Aorta (tissue), 5 donors: ENCODE results near the gene SLC39A5. TPM values are rescaled to one million over a fixed set of nuclear protein-coding genes. Genes with fewer than 3 reads are reported as not detected.

Source experiments
- ATAC-seq: fragments of 200-7000 bp; cut with Tn5 transposase; one replicate; pipeline ENCODE4 v1.9.1; 2022; ENCODE audit warnings: moderate library complexity; ENCODE audit not compliant: low FRiP score
- DNase-seq, 2 donors: peaks; one replicate each; pipeline ENCODE4 v3.0.0-alpha.2; 2020
- H3K27ac ChIP-seq, 2 donors: one replicate each; pipeline ENCODE4 v1.5.1; 2013; ENCODE audit warnings: low read length in 2 of 2, mild to moderate bottlenecking in 2 of 2, moderate library complexity in 2 of 2, control low read depth in 1 of 2, inconsistent platforms in 1 of 2, low read depth in 1 of 2
- H3K27me3 ChIP-seq, 2 donors: one replicate each; pipeline ENCODE4 v1.6.1; 2013; ENCODE audit warnings: control low read depth in 1 of 2, low read length in 1 of 2, mild to moderate bottlenecking in 1 of 2, moderate library complexity in 1 of 2; ENCODE audit not compliant: insufficient read depth in 2 of 2, control insufficient read depth in 1 of 2
- H3K36me3 ChIP-seq, 2 donors: one replicate each; pipeline ENCODE4 v1.6.1; 2013; ENCODE audit warnings: control low read depth in 1 of 2, low read length in 1 of 2, mild to moderate bottlenecking in 1 of 2; ENCODE audit not compliant: insufficient read depth in 2 of 2, control insufficient read depth in 1 of 2
- H3K4me1 ChIP-seq, 2 donors: one replicate each; pipeline ENCODE4 v1.6.1; 2013; ENCODE audit warnings: low read length in 2 of 2, control low read depth in 1 of 2, mild to moderate bottlenecking in 1 of 2, moderate library complexity in 1 of 2; ENCODE audit not compliant: insufficient read depth in 2 of 2, control insufficient read depth in 1 of 2
- H3K4me3 ChIP-seq, 2 donors: one replicate each; pipeline ENCODE4 v1.5.1; 2013; ENCODE audit warnings: low read length in 2 of 2, control low read depth in 1 of 2, mild to moderate bottlenecking in 1 of 2
- H3K9me3 ChIP-seq: one replicate; pipeline ENCODE4 v1.6.1; 2013; ENCODE audit warnings: mild to moderate bottlenecking, low read length; ENCODE audit not compliant: control insufficient read depth
- WGBS, 2 donors: extraction: QIAGEN DNeasy Blood & Tissue Kit; methylation state at CpG; one replicate each; pipeline ENCODE4 v1.1.7; 2013; 5-methylcytosine and 5-hydroxymethylcytosine counted together
- intact Hi-C, 2 donors: fragments of 100-400 bp; cut with DNase I; formaldehyde crosslinking; loops; one replicate each; pipeline versions ENCODE4 v1.14.2 to v1.15.0; 2022
- polyA plus RNA-seq, 2 donors: library from polyadenylated mRNA; stranded (reverse); fragments of 200-250 nt; gene quantifications; one replicate each; pipeline ENCODE4 v1.2.3, GENCODE V29; 2013
- total RNA-seq, 2 donors: library from RNA; stranded (reverse); fragmentation: NEBNext Ultra II Directional; extraction: Animal tissue kit (Norgen Biotek cat#: 25700); gene quantifications; one replicate each; pipeline ENCODE4 v1.2.1, GENCODE V29; 2021
- donor health status: healthy with polysubstance abuse.
- donor health status: Bipolar disorder and iron deficiency.
- donor health status: DM: no; HTN: no; CAD: no.
- donor health status: DM: no; HTN: no; CAD: no.
- donor health status: DM: yes; HTN: yes; CAD: no.

The SLC39A5 gene
- total and polyA plus RNA-seq, 4 donors: 1.1 to 21.4 TPM; not detected in 2

GRCh38 chr12:56286044-56286830, 56.4 kb downstream of the SLC39A5 start:
- Histone ChIP-seq H3K27ac (no peak overlapping the region), H3K4me3 (no peak overlapping the region), H3K9me3 (no peaks in the 10 kb centered on the region), H3K27me3 (no peaks in the 10 kb centered on the region), H3K36me3 (peaks cover 5 to 8% of the 10 kb centered on the region in 2 donors), H3K4me1 (peaks cover 0 to 2% of the 10 kb centered on the region in 2 donors)
- intact Hi-C loops: no loop called here
- ATAC-seq (no peak), DNase-seq (no peak)
- 65 to 73% methylated on average over 4 of the region's 4 CpGs for WGBS, 2 donors

Other genes starting within 250 kb of the SLC39A5 start
- gene SUOX, start 232.8 kb upstream of the SLC39A5 start, total RNA-seq: 10 to 100 TPM; 17.7 to 18.3 TPM
- 10 to 100 TPM in 1 of 2 donors, 1 to 10 TPM in 1; 6.4 to 17.6 TPM for gene SUOX, start 232.8 kb upstream of the SLC39A5 start, polyA plus RNA-seq
- gene IKZF4, start 209.0 kb upstream of the SLC39A5 start, total RNA-seq: 10 to 100 TPM in 1 of 2 donors, 1 to 10 TPM in 1; 9.8 to 12.2 TPM
- 1 to 10 TPM; 1.8 to 5.3 TPM for gene IKZF4, start 209.0 kb upstream of the SLC39A5 start, polyA plus RNA-seq
- 10 to 100 TPM; 40.5 to 69.1 TPM for gene RPS26, start 188.1 kb upstream of the SLC39A5 start, total RNA-seq
- 1,000 to 10,000 TPM in 1 of 2 donors, 100 to 1,000 TPM in 1; 973 to 1,454 TPM for gene RPS26, start 188.1 kb upstream of the SLC39A5 start, polyA plus RNA-seq
- 1 to 10 TPM; 3.2 to 5.1 TPM for gene ERBB3, start 149.9 kb upstream of the SLC39A5 start, total RNA-seq
- 1 to 10 TPM in 1 of 2 donors, under 1 TPM in 1; 0.23 to 9.6 TPM for gene ERBB3, start 149.9 kb upstream of the SLC39A5 start, polyA plus RNA-seq
- gene PA2G4, start 125.5 kb upstream of the SLC39A5 start, total RNA-seq: 10 to 100 TPM; 59.9 to 63.5 TPM
- 10 to 100 TPM; 79.6 to 80.8 TPM for gene PA2G4, start 125.5 kb upstream of the SLC39A5 start, polyA plus RNA-seq
- 1,000 to 10,000 TPM; 2,225 to 2,370 TPM for gene RPL41, start 113.4 kb upstream of the SLC39A5 start, total RNA-seq
- gene RPL41, start 113.4 kb upstream of the SLC39A5 start, polyA plus RNA-seq: 1,000 to 10,000 TPM; 5,850 to 7,278 TPM
- 1 to 10 TPM; 8.9 to 9.6 TPM for gene ZC3H10, start 111.8 kb upstream of the SLC39A5 start, total RNA-seq
- gene ZC3H10, start 111.8 kb upstream of the SLC39A5 start, polyA plus RNA-seq: 1 to 10 TPM; 1.8 to 3.1 TPM
- gene ESYT1, start 101.8 kb upstream of the SLC39A5 start, total RNA-seq: 100 to 1,000 TPM; 103 to 106 TPM
- 10 to 100 TPM; 27.0 to 54.6 TPM for gene ESYT1, start 101.8 kb upstream of the SLC39A5 start, polyA plus RNA-seq
- 10 to 100 TPM; 30.2 to 34.2 TPM for gene MYL6B, start 77.5 kb upstream of the SLC39A5 start, total RNA-seq
- 100 to 1,000 TPM in 1 of 2 donors, 10 to 100 TPM in 1; 66.6 to 101 TPM for gene MYL6B, start 77.5 kb upstream of the SLC39A5 start, polyA plus RNA-seq
- gene MYL6, start 71.7 kb upstream of the SLC39A5 start, total RNA-seq: 1,000 to 10,000 TPM; 1,811 to 3,292 TPM
- 1,000 to 10,000 TPM; 5,914 to 7,311 TPM for gene MYL6, start 71.7 kb upstream of the SLC39A5 start, polyA plus RNA-seq
- 100 to 1,000 TPM; 118 to 140 TPM for gene SMARCC2, start 40.6 kb upstream of the SLC39A5 start, total RNA-seq
- 10 to 100 TPM; 45.0 to 56.2 TPM for gene SMARCC2, start 40.6 kb upstream of the SLC39A5 start, polyA plus RNA-seq
- gene RNF41, start 8.1 kb upstream of the SLC39A5 start, total RNA-seq: 10 to 100 TPM; 50.9 to 61.4 TPM
- 10 to 100 TPM; 32.9 to 39.3 TPM for gene RNF41, start 8.1 kb upstream of the SLC39A5 start, polyA plus RNA-seq
- gene NABP2, start 5.7 kb upstream of the SLC39A5 start, total RNA-seq: 10 to 100 TPM; 18.6 to 19.7 TPM
- 10 to 100 TPM; 25.7 to 28.6 TPM for gene NABP2, start 5.7 kb upstream of the SLC39A5 start, polyA plus RNA-seq
- 10 to 100 TPM; 30.5 to 37.9 TPM for gene ANKRD52, start 28.3 kb downstream of the SLC39A5 start, total RNA-seq
- gene ANKRD52, start 28.3 kb downstream of the SLC39A5 start, polyA plus RNA-seq: 1 to 10 TPM; 4.4 to 9.3 TPM
- 10 to 100 TPM; 11.1 to 11.2 TPM for gene COQ10A, start 36.9 kb downstream of the SLC39A5 start, total RNA-seq
- gene COQ10A, start 36.9 kb downstream of the SLC39A5 start, polyA plus RNA-seq: 10 to 100 TPM; 11.9 to 18.9 TPM
- gene CS, start 70.3 kb downstream of the SLC39A5 start, total RNA-seq: 100 to 1,000 TPM; 103 to 104 TPM
- gene CS, start 70.3 kb downstream of the SLC39A5 start, polyA plus RNA-seq: 10 to 100 TPM; 49.5 to 56.3 TPM
- 10 to 100 TPM; 72.2 to 92.0 TPM for gene CNPY2, start 85.9 kb downstream of the SLC39A5 start, total RNA-seq
- gene CNPY2, start 85.9 kb downstream of the SLC39A5 start, polyA plus RNA-seq: 100 to 1,000 TPM in 1 of 2 donors, 10 to 100 TPM in 1; 96.2 to 149 TPM
- gene PAN2, start 103.9 kb downstream of the SLC39A5 start, total RNA-seq: 10 to 100 TPM; 40.1 to 83.5 TPM
- gene PAN2, start 103.9 kb downstream of the SLC39A5 start, polyA plus RNA-seq: 10 to 100 TPM in 1 of 2 donors, 1 to 10 TPM in 1; 6.1 to 73.2 TPM
- under 1 TPM in 1 of 2 donors, not detected in 1; 0.52 TPM for gene IL23A, start 108.8 kb downstream of the SLC39A5 start, total RNA-seq
- not detected for gene IL23A, start 108.8 kb downstream of the SLC39A5 start, polyA plus RNA-seq
- 100 to 1,000 TPM; 129 to 191 TPM for gene STAT2, start 130.1 kb downstream of the SLC39A5 start, total RNA-seq
- 100 to 1,000 TPM in 1 of 2 donors, 10 to 100 TPM in 1; 20.0 to 111 TPM for gene STAT2, start 130.1 kb downstream of the SLC39A5 start, polyA plus RNA-seq
- not detected for gene APOF, start 132.8 kb downstream of the SLC39A5 start, total RNA-seq
- gene APOF, start 132.8 kb downstream of the SLC39A5 start, polyA plus RNA-seq: under 1 TPM in 1 of 2 donors, not detected in 1; 0.50 TPM
- gene TIMELESS, start 219.4 kb downstream of the SLC39A5 start, total RNA-seq: 1 to 10 TPM; 4.0 to 5.9 TPM
- 1 to 10 TPM; 1.8 to 4.6 TPM for gene TIMELESS, start 219.4 kb downstream of the SLC39A5 start, polyA plus RNA-seq
- gene MIP, start 224.6 kb downstream of the SLC39A5 start, total RNA-seq: not detected
- not detected for gene MIP, start 224.6 kb downstream of the SLC39A5 start, polyA plus RNA-seq
- gene SPRYD4, start 238.5 kb downstream of the SLC39A5 start, total RNA-seq: 1 to 10 TPM; 2.1 to 3.6 TPM
- 1 to 10 TPM; 1.6 to 1.8 TPM for gene SPRYD4, start 238.5 kb downstream of the SLC39A5 start, polyA plus RNA-seq